KBM-7 (cell line): Measurements from ENCODE around the gene FXYD3.
A peak's percentile ranks its signal among the peaks of the same experiment; 100 is the strongest.

Source experiments
- DNase-seq: peaks from one replicate; pipeline ENCODE4 v3.0.0-alpha.2; 2015
- in situ Hi-C: fragments of 300-500 bp; cut with MboI; formaldehyde crosslinking; loops from 2 replicates; pipeline ENCODE4 v1.14.3; 2020; ENCODE audit warnings: low sequenced_read_pairs, low pct_unique_long_range_greater_than_20kb, mixed read lengths

The FXYD3 gene

GRCh38 chr19:35083691-35084508, 31.7 kb upstream of the FXYD3 start:
- in situ Hi-C loops: no loop called here
- no peak for DNase-seq

- in situ Hi-C loops: no loop called here
- no peak for DNase-seq
Observed at GRCh38 chr19:35084509-35084762, 31.2 kb upstream of the FXYD3 start.

- DNase-seq: no peak
Observed at GRCh38 chr19:35085947-35086346, 29.7 kb upstream of the FXYD3 start.

GRCh38 chr19:35086455-35086854, 29.2 kb upstream of the FXYD3 start:
- in situ Hi-C loops: no loop called here
- DNase-seq: no peak

More at GRCh38 chr19:35085947-35086346, 29.7 kb upstream of the FXYD3 start:
- in situ Hi-C loops: no loop called here

GRCh38 chr19:35087393-35087792, 28.2 kb upstream of the FXYD3 start:
- in situ Hi-C loops: no loop called here
- no peak for DNase-seq

GRCh38 chr19:35088131-35088913, 27.3 kb upstream of the FXYD3 start:
- DNase-seq: no peak
- in situ Hi-C loops: no loop called here

- DNase-seq: no peak
- in situ Hi-C loops: no loop called here
Observed at GRCh38 chr19:35089554-35089953, 26.1 kb upstream of the FXYD3 start.

- in situ Hi-C loops: no loop called here
- DNase-seq: no peak
Observed at GRCh38 chr19:35090160-35090505, 25.5 kb upstream of the FXYD3 start.

- peak; percentile 71 for DNase-seq
- in situ Hi-C loops: no loop called here
Observed at GRCh38 chr19:35090506-35091214, 25.0 kb upstream of the FXYD3 start.

GRCh38 chr19:35093430-35093829, 22.2 kb upstream of the FXYD3 start:
- DNase-seq: no peak
- in situ Hi-C loops: no loop called here

GRCh38 chr19:35093941-35094647, 21.5 kb upstream of the FXYD3 start:
- in situ Hi-C loops: no loop called here
- DNase-seq: no peak

- DNase-seq: no peak
- in situ Hi-C loops: no loop called here
Observed at GRCh38 chr19:35094656-35095055, 21.0 kb upstream of the FXYD3 start.

- DNase-seq: no peak
- in situ Hi-C loops: no loop called here
Observed at GRCh38 chr19:35095667-35096368, 19.8 kb upstream of the FXYD3 start.

- no peak for DNase-seq
- in situ Hi-C loops: no loop called here
Observed at GRCh38 chr19:35098413-35099049, 17.1 kb upstream of the FXYD3 start.

GRCh38 chr19:35099155-35099896, 16.3 kb upstream of the FXYD3 start:
- in situ Hi-C loops: no loop called here
- DNase-seq: no peak

GRCh38 chr19:35099897-35100275, 15.7 kb upstream of the FXYD3 start:
- in situ Hi-C loops: no loop called here
- DNase-seq: no peak

- in situ Hi-C loops: no loop called here
- no peak for DNase-seq
Observed at GRCh38 chr19:35100588-35101533, 14.8 kb upstream of the FXYD3 start.
